Stimulated activated CD8-positive, alpha-beta memory T cell treated with anti-CD3 and anti-CD28 coated beads, Interleukin-15, amount 100 ng/mL, for 48 hours (primary cell): ENCODE data around the gene KLHL5.

Experiments used
- DNase-seq, 2 donors: peaks; one replicate each; pipeline ENCODE4 v3.0.0-alpha.2; 2020; ENCODE audit warnings: low read depth in 2 of 2

KLHL5 gene

DNA sequence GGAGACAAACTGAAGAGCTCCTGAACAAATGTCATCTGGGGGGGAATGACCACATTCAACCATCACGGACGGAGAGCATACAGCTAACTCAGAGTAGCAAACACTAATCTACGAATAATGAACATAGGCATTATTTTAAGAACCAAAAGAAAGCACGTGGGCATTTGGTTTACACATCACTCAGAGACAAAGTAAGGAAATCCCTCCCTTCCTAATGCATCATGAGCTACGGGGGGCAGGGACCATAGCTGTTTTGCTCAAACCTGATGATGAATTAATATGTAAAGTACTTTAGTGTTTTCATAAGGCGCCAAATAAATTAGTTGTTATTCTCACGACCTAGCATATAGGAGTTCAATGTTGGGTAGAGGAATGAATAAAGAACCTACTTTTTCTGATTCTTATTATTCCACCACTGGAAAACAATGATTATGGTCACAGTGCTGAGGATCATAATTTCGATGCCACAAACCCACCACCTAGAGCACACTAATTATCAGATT, 18.1 kb upstream of the KLHL5 start:
- DNase-seq = no peak

DNA sequence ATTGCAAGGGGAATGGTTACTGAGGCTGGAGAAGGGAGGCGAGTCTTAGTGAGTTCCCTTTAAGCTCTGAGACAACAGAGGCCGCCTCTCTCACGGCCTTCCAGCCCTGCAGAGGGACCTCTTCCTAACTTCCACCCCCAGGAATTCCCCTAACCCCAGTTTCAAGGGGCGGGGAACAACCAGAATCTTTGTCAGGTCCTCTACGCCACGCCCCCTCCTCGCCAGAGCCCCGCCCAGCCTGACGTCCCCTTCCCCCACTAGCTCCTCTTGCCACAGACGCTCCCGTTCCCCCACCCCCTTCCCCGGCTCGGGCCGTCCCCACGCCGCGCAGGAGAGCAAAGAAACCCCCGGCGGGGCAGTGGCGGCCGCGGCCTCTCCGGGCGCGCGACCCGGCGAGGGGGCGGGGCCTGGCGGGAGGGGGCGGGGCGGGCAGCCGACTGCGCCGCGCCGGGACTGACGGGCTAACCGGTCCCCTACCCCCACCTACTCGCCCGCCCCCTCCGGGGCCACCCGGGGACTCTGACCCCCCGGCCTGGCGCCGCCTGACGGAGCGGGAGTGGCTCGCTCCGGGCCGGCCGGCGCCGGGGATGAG, 17.6 kb upstream of the KLHL5 start:
- peak; percentile 90 to 92 for DNase-seq

DNA sequence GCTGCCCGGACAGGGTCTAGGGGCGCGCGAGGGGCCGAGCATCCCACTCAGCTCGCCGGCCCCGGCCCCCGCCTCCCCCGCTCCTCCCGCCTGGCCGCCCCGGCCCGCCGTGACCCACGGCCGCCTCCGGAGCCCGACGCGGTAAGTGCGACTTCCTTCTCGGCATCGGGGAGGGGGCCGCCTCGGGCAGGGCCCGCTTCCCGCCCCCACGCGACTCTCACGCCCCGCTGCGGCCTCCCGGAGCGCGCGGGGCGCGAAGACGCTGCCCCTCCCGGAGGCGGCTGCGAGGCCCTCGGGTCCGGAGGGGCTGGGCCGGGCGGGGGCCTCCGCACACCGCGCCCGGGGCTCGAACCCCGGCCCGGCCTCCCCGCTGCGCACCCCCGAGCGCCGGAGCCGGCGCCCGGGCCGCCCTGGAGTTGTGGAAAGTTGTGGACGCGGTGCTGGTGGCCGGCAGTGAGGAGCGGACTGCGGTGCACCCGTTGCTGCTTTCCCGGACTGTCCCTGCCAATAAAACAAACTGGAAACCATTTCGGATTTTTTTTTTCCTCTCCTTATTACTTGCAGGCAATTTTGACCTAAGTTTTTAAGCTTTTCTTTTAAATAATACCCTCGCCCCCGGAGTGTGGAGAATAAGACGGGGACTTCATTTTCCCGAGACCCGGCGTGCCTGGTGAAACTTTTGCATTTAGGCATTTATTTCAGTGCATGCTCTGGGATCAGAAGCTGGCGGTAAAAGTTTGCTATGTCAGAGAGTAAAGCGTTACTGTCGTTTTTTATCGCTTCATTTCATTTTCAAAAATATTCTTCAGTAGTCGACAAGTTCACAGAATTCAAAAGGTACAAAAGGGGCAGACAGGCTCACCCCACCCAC, 16.8 kb upstream of the KLHL5 start:
- DNase-seq = no peak

DNA sequence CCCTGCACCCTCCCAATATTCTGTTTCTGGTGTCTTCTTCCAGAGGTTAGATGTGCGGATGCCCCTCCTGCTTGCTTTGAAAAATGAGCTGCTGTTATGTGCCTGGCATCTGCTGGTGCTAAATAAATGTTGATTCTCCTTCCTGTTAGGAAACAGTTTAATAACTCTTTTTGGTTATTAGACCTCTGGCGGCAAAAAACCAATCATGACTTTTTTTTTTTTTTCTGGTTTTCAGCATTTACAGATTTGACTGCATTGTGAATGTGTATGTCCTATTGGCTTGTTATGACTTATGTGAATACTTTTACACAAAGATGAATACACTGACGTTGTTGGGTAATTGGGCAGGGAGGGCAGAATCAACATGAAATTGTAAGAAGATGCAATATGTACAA, 16.2 kb upstream of the KLHL5 start:
- DNase-seq = no peak

DNA sequence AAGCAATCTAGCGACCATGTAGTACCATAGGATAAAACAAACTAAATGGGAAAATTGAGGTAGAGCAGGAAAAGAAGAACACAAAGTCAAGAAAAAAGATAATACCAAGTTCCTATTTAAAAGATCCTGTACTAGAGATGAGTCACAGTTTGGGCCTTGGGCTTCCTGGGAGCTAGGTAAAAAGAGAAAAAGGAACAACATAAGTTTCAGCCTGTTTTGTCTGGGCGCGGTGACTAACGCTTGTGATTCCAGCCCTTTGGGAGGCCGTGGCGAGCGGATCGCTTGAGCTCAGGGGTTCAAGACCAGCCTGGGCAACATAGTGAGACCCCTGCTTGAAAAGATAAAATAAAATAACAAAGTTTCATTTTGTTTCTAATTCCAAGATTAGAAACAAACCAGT, 15.8 kb upstream of the KLHL5 start:
- no peak for DNase-seq

DNA sequence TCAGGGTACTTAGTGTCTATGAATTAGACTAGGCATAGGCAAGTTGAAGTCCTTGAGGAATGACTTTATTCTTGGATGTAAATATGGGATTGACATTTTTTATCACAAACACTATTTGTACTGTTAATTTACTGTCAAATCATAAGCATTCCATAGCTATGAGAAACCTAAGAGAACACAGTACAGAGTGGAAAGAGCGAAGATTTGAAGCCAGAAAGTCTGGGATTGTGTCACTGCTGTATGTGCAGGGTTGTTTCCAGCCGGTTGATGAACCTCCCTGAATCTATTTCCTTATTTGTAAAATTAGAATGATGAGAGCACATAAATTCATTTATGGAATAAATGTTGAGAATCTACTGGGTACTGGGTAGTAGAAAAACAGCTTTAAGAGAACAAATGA, 14.4 kb upstream of the KLHL5 start:
- DNase-seq = no peak

DNA sequence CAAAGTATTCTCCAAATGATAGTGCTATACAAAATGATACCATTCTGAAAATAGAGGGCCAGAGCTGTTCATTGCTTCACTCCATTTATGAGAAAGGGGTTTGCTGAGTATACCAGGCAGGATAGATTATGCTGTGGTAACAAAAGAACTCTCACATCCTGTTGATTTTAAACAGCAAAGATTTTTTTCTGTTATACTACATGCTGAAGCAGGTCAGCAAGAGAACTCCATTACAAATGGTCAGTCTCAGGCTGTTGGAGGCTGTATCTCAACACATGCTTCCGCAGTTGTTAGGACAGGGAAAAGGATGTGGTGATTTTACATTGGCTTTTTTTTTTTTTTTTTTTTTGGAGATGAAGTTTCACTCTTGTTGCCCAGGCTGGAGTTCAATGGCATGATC, 13.7 kb upstream of the KLHL5 start:
- DNase-seq = no peak

DNA sequence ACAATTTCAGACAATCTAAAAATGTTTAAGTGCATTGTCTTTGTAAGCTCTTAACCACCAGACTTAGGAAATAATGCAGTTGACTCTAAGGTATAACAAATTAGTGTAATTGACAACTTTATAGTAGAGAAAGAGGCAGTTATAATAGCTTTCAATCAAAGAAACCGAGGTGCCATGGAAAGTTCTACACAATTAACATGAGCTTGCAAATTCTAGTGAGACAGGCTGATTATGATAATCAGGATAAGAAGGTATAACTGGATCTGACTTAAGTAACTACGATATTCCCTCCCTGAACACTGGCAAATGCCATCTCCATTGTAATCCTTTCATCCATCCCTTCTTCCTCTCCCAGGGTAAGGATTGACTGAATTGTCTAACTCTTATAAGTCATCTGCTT, 11.4 kb upstream of the KLHL5 start:
- DNase-seq = no peak

DNA sequence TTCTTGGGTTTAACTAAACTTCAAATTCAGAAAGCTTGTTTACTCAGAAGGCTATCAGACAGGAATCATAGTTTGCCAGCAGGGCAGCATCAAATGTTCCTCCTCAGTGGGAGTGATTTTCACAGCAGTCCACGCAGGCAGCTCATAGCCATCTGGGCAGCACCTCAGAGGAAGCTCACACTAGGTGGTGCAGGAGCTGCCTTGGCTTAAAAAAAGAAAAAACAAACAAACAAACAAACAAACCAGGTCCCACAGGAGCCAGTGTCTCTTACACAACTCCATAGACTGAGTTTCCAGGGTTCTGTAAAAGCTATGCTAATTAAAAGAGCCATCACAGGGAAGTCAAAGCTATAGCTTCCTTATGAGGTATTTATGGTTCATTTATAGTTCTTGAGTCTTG, 10.5 kb upstream of the KLHL5 start:
- no peak for DNase-seq

DNA sequence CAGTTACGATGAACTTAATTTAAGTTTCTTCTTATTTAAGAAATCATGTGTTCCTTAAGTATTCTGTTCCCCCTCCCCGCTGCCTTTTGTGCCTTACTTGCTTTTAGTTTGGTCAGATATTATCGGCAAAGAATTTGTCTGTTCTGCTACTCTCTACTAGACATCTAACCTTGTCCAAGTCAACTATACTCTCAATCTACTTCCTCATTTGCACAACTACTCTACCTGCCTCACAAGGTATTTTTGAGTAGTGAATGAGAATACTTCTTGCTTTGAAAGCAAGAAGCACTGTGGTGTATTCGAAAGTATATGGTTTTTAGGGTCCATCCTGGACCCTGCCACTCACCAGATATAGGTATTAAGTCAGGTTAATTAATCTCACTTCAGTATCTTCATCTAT, 8.0 kb upstream of the KLHL5 start:
- no peak for DNase-seq

DNA sequence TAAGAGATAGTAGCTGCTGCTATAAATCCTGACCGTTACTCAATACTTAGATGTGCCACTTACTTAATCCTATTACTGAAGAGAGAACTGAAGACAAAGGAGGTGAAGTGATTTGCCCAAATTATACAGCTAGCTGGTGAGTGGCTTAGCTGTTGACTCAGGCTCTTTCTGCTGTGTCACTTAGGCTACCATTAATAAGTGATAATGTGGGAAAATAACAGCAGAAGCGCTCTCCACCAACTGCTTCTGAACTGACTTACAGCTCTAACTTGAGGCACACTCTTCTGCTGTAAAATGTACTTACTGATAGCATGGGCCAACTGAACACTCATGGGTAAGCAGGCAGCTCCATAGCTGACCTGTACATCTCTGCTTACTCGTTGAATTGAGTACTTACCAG, 7.5 kb upstream of the KLHL5 start:
- DNase-seq = no peak

DNA sequence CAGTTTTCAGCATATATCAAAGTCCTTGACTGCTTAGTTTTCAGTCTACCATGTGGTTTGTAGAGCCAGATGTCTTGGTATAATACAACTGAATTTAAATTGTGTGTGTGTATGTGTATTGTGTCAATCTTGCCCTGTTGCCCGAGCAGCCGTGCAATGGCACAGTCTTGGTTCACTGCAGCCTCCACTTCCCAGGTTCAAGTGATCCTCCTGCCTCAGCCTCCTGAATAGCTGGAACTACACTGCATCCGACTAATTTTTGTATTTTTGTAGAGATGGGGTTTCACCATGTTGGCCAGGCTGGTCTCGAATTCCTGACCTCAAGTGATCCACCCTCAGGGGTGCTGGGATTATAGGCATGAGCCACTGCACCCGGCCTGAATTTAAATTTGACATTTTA, 6.0 kb upstream of the KLHL5 start:
- no peak for DNase-seq

DNA sequence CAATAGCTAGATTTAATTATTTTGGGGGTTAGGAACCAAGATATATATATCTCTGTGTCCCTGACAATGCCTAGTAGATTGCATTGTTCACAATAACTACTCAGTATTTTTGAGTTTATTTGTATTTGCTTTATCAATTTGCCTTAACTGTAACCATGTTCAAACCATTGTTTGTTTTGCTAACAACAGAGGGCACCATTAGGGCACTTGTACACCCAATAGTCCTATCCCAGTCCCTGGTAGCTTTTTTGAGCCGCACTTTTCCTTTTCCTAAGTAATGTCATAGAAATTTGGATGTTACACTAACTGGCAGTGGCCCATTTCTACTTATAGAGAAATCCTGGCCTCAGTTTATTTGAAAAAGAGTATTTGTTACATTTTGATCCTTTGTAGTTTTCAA, 575 bp upstream of the KLHL5 start:
- DNase-seq = no peak

DNA sequence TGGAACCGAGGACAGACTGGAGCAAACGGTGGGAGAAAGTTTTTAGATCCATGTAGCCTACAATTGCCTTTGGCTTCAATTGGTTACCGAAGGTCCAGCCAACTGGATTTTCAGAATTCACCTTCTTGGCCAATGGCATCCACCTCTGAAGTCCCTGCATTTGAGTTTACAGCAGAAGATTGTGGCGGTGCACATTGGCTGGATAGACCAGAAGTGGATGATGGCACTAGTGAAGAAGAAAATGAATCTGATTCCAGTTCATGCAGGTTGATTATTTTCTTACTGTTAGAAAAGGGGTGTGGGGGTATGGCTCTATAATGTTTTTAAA, 702 bp downstream of the KLHL5 start:
- DNase-seq = no peak

DNA sequence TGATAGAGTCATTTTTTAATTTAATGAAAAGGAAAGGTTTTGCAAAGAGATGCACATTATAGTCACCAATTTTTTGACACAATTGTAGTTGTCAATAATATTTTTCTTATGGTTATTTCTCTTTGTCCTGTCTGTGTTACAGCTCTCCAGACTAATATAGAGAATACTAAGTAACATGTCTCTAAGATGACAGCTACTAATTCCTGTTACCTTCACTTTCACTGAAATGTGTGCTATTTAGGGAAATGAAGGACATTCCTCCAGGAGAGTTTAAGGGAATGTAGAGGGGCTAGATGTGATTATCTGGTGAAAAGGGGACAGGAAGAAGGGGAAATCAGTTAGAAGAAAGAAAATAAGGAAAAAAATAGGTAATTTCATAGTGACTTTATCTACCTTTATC, 1.4 kb downstream of the KLHL5 start:
- no peak for DNase-seq

DNA sequence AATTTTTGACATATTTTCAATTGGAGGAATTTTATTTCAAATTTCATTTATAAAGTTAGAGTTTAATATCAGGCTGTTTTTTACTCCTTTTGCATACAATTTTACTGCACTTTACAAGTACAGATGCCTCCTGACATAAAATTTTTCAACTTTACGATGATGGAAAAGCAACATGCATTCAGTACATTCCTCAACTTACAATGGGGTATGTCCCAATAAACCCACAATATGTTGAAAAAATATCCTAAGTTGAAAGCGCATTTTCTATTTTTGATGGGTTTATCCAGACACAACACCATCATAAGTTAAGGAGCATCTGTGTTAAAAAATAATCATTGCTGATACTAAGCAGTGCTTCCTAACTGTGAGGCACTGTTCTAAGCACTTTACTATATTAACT, 4.3 kb downstream of the KLHL5 start:
- DNase-seq = no peak

DNA sequence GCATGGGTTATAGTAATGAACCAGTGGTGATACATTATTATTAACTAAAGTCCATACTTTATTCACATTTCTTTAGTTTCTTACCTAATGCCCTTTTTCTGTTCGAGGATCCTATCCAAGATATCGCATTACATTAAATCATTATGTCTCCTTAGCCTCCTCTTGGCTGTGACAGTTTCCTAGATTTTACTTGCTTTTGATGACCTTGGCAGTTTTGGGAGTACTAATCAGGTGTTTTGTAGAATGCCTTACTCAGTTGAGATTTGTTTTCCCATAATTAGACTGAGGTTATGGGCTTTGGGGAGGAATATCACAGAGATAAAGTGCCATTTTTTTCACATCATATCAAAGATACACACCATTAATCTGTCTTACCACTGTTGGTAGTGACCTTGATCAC, 5.0 kb downstream of the KLHL5 start:
- no peak for DNase-seq

DNA sequence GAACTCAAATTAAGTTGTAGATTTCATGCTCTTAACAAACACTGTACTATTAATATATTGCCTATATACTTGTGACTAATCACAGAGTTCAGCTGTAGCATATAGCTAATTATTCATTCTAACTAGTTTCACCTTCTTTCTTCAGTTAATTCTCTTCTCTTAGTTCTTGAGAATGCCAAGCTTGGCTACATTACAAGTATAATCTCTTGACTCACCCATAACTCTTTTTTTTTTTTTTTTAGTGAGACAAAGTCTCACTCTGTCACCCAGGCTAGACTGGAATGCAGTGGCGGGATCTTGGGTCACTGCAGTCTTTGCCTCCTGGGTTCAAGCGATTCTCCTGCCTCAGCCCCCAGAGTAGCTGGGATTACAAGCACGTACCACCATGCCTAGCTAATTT, 5.4 kb downstream of the KLHL5 start:
- no peak for DNase-seq

DNA sequence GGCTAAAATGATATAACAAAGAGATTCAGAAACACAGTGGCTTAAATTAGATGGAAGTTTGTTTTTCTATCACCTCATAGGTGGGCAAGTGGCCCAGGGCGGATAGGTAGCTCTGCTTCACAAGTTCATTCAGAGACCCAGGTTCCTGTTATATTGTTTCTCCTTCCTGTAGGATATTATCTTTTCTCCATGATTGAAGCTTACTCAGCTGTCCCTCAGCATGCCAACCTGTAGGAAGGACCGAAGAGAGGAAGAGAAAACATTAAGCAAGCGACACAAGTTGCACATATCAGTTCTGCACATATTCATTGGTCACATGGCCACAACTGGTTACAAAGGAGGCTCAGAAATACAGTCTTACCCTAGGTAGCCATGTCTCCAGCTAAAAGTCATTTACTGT, 6.9 kb downstream of the KLHL5 start:
- DNase-seq = no peak

DNA sequence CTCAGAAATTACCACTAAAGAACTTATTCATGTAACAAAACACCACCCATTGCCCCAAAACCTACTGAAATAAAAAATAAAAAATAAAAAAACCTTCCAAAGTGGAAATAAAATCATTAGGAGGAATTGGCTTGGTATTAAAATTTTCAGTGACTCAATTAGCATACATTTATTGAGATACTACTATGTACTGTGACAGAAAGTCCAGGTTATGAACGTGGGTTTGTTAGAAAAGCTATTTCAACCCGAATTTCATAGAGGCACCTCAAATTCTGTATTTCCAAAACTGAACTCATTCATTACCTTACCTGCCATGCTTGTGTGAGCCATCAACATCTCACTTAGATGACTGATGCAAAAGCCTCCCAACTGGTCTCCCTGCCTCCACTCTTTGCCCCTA, 16.8 kb downstream of the KLHL5 start:
- no peak for DNase-seq

DNA sequence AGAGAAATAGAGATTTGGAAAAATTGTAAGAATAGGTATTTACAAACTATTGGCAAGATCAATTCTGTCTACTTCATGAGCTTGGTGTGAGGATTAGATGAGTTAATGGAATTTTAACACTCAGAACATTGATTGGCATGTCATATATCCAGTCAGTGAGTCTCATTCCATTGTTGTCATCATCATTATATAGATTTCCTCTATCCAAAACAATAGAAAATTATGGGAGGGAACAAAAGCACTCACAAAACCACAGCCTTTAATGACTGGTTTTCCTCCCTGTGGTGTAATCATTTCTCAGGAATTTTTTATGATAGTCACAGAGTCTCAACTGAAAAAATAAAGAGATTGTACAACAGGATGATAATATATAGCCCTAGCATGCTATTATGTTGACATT, 21.1 kb downstream of the KLHL5 start:
- no peak for DNase-seq

DNA sequence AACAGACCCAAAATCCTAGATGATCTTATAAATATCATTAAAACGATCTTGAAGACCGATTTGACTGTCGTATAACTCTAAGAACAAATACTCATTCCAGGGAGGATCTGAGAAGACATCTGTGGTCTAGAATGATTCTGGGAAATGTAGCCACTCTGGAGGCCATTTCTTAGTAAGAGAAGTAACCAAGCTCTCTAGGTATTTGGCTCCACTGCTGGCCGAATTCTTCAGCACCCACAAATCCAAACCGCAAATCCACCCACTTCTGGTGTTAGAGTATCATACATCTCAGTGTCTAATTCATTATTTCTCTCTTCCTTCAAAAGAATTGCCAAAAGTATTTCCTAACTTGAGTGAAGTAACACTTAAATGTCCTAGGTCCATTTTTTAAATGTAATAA, 23.9 kb downstream of the KLHL5 start:
- DNase-seq = no peak

DNA sequence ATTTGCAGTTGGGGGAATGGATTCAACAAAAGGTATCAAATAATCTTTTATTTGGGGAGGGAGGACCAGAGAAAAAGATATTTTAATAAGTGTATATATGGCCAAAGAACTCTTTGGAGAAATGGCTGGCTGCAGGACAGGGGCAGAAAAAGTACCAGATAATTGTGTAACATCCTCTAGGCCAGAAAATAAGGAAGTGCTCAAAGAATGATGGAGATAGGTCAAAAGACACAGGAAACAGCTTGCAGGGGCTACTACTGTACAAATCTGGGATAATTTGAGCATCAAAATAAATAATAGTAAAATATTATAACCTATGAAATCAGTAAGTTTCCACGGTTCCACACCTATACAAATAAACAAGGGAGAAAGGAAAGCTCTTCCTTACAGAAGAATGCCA, 34.8 kb downstream of the KLHL5 start:
- DNase-seq = no peak

DNA sequence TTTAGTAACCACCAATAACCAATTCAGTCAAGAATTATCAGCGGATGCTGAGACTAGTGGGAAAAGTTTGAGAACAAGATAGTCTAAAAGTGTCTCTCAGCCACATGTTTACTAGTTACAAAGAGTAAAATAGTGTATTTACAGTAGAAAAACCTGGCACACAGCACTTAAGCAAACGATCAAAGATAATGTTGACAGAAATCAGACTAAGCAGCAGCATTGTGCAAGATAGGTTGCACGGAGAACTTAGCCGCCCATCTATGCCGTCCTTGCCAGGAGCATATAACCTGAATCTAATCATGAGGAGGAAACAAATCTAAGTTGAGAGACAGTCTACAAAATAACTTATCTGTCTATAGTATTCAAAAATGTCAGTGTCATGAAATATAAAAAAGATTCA, 35.3 kb downstream of the KLHL5 start:
- DNase-seq = no peak
